GM18505 (cell line): ENCODE data around the gene GDPD2.

Experiments
- ATAC-seq: cut with Tn5 transposase; IDR thresholded peaks from one replicate; pipeline ENCODE4 v1.9.1; 2021; ENCODE audit not compliant: unreplicated experiment
- POLR2A ChIP-seq: IDR thresholded peaks from 4 replicates; pipeline ENCODE4 v1.6.1; 2011; ENCODE audit warnings: borderline replicate concordance; ENCODE audit not compliant: insufficient read depth, insufficient read length; ENCODE audit errors: extremely low read depth

Gene GDPD2

DNA sequence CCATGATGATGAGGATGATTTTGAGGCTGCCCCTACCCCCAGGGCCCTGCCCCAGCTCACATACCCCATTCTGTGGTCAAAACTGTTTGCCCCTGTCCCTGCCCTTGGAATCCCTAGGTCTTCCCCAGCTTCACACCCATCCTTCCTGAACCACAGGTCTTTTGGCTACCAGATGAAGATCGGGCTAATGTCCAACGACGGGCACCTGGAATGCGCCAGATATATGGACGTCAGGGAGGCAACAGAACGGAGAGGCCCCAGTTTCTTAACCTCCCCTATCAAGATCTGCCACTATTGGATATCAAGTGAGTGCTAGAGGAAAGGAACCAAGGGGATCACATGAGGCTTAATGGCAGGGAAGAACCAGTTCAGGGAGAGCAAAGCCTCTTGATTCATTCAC is 6.6 kb downstream of the GDPD2 start:
- ATAC-seq: no peak
- no peak for TF ChIP-seq POLR2A

DNA sequence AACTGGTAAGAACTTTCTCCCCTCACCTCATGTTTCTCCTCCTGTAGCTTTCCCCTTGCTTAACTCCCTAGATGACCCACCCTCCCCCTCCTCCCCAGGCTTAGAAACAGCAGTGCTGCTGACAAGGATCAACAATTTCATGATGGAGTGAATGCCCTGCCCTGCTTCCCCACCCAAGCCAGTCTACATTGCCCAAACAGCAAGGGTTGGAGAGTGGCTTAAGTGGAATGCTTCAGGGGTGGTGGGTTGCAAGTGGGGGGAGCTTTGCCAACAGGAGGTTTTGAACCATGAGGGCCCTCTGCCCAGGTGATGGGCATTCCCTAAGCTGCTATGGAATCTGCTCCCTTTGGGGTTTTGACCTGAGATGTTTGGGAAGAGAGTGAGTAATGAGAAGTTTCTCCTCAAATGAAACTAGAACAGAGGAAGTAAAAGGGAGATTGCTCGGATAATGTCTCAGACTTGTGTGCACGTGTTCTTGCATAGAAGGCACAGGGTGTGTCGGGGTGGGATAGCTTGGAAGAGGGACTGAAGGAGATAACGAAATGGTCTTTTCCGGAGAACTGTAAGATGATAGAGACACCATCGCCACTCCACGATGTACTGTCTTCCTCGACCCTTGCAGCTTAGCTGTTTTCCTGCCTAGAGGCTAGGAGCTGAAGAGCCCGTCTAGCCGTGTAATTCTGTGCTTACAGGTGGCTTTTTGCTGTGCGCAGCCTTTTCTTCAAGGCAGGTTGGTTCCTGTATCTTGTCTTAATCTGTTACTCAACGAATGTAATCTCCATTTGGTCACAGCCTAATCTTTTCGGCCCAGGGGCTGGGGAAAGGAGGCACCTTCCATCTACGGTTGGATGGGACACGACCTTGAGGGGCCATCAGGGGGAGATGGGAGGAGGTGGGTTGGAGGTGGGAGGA is 10.1 kb downstream of the GDPD2 start:
- no peak for ATAC-seq
- TF ChIP-seq POLR2A: no peak

DNA sequence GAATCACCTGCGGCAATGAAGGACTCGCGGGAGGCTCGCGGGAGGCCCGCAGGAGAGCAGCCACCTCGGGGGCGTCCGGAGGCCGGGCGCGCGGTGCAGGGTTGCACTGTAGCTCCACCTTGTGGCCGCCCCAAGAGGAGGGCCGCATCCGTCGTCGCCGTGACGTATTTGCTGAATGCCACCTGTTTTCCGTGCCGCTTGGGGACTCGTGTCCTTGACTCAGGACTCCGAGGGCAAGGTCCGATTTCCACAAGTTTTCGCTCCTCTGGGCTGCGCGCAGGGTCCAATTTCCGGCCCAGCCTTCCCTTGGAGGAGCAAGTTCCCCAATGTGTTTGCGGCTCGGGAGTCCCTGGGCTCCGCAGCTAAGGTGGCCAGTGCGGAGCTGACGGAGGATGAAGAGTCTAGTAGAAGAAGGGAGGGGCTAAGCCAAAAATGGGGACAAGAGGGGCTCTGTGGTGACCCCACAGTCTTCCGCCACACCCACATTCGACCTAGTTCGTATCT is 10.8 kb downstream of the GDPD2 start:
- peak; percentile 35 for TF ChIP-seq POLR2A
- ATAC-seq: peak; percentile 61

DNA sequence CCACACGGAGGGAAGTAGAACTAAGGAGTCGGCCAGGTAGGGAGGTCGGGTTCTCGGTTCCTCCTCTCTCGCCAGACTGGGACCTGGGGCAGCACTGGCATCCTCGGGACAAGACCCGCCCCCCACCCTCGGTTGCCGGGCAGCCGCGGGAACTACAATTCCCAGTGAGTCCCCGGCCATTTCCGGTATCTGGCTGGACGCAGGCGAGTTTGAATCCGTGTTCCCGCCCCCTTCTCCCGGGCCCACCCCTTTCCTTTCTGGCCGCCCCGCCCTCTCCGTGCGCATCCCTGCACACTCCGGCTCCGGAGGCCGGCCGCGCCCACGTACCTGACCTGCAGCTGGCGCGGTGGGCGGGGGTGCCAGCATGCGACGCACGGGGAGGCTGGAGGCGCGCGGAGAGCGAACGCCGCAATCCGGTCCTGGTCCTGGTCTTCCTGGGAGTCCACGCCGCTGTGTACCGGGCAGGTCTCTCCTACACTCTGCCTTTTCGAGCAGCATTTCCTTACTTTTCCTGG is 11.3 kb downstream of the GDPD2 start:
- peak; percentile 65 for ATAC-seq
- no peak for TF ChIP-seq POLR2A

DNA sequence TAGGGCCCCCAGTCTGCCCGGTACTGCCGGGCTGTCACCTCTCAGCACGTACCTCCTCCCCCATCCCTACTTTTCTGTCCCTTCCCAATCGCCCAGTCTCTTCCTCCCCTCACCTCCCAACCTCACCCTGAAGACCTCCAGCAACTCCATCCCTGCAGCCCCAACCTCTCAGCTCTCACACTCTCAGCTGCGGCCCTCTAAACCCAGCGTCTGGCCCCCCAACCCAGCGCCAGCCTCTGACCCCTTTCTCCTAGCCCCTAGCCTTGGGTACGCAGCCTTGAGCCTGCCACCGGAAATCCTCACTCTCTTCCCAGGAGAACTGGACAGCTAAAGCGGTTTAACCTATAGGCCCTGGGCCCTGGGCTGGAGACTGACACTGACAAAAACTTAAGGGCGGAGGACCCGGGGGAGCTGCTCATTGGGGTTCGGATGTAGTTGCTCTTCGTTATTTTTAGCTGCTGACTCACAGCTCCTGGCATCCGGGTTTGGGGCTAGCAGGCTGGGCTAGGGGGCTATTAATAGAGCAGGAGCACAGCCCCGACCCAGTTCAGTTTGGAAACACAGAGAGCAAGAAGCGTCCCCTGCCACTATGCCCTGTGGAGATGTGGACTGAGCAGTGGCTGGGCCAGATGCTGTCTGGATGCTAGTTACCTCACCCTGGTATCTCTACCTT is 11.9 kb downstream of the GDPD2 start:
- TF ChIP-seq POLR2A: no peak
- ATAC-seq: no peak

DNA sequence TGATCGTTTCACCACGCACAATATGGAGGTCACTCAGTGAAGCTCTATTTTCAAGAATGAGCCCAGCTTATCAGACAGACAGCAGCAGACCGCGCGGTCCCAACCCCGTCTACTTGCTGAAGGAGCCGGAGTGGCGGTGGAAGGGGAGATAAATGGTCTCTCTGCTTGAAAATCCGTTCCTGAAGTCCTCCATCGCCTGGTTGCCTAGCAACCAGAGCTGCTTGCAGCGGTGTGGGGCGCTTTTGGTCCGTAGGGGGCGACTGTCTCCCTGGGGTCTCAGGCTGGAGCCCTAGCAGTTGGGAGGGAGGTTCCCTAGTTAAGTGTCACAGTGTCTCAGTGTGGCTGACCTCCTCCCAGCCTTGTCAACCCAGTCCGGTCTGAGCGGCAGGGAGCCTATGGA is 13.2 kb downstream of the GDPD2 start:
- no peak for TF ChIP-seq POLR2A
- no peak for ATAC-seq

DNA sequence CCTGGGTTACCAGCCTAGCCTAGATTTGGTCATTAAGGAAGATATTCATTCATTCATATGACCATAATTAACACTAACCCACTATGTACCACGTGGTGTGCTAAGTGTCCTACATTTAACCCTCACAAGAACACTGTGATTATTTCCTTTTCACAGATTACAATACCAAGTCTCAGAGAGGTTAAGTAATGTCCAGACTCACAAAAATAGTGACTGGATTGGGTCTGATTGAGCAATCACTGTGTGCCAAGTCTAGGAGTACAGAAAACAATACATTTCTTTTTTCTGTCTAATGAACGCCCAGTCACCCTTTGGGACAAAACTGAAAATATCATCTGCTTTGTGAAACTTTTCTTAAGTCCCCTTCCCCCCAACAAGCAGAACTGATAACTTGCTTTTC is 13.9 kb downstream of the GDPD2 start:
- no peak for TF ChIP-seq POLR2A
- ATAC-seq: no peak

DNA sequence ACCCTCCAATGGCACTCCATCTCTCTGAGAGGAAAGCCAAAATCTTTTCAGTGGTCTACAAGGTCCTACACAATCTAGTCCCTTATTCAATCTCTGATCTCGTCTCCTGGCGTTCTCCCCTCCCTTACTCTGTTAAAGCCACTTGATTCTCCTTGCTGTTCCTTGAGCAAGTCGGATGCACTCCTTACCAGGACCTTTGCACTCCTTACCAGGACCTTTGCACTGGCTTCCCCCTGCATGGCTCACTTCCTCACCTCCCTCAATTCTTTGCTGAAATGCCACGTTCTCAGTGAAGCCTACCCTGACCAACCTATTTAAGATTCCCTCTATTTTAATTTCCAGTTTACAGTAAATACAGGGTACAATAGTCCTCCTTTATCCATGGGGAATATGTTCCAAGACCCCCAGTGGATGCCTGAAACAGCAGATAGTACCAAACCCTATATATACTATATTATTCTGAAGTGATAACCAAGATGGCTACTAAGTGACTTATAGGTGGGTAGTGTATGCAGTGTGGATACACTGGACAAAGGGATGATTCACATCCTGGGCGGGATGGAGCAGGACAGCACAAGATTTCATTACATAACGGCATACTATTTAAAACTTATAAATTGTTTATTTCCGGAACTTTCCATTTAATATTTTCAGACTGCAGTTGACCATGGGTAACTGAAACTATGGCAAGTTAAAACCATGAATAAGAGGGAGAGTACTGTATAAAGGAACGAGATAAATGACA is 15.0 kb downstream of the GDPD2 start:
- ATAC-seq: no peak
- TF ChIP-seq POLR2A: no peak

DNA sequence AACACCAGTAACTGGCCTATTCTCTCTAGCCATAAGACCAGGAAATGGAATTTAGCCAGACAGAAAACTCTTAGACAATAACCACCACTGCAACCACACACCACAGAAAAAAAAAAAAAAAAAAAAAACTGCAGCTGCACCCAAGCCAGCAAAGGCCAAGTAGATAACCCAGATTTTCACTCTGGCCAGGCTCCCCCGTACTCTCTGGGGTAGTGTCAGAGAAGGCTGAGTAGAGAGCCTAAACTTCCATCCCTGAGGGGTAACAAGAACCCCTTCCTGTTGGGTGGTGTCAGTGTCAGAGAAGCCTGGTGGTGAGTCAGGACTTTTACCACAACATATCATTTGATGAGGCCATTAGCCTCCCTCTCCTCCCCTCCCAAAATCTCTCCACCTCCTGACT is 15.9 kb downstream of the GDPD2 start:
- no peak for ATAC-seq
- TF ChIP-seq POLR2A: no peak

DNA sequence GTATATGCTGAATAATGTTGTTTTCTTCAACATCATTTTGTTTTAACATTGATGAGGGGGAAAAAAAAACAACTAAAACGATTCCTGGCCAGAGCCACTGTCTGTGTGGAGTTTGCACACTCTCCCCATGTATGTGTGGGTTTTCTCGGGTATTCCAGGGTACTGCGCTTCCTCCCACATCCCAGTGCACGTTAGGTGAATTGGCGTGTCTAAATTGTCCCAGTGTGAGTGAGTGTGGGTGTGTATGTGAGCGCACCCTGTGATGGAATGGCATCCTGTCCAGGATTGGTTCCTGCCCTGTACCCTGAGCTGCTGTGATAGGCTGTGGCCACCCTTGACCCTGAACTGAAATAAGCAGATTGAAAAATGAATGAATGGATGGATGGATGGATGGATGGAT is 19.1 kb downstream of the GDPD2 start:
- no peak for TF ChIP-seq POLR2A
- ATAC-seq: no peak

DNA sequence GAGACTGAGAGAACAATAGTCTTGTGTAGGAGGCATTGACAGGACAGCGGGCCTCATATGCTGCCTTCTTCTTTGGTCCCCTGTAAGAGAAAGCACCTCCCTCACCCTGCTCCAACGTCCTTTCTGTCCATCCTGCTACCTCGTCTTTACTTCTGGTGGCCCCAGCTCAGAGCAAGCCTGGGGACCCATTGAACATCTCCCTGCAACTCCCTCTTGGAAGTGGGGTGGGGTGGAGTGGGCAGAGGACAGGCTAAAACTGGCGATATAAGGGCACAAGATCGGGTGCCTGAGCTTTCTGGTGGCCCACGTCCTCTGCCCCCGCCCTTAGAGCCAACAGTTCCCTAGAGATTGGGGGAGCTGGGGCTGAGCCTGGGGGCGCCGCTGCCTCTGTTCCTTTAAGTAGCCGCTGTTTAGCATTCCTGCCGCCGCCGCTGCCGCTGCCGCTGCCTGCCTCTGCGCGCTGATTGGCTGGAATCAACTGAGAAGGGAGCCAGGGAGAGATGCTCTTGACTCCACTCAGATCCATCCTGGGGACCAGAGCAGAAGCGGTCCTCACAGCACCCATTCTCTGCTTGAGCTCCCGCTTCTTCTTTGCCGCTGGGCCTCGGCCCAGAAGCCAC is 21.3 kb downstream of the GDPD2 start, which contains the start of gene DLG3:
Gene DLG3, plus strand, starts transcription at position 510 of the 620 bp plus-strand sequence. CDS start 367 bp downstream, outside the sequence.
- ATAC-seq: no peak
- TF ChIP-seq POLR2A: no peak

DNA sequence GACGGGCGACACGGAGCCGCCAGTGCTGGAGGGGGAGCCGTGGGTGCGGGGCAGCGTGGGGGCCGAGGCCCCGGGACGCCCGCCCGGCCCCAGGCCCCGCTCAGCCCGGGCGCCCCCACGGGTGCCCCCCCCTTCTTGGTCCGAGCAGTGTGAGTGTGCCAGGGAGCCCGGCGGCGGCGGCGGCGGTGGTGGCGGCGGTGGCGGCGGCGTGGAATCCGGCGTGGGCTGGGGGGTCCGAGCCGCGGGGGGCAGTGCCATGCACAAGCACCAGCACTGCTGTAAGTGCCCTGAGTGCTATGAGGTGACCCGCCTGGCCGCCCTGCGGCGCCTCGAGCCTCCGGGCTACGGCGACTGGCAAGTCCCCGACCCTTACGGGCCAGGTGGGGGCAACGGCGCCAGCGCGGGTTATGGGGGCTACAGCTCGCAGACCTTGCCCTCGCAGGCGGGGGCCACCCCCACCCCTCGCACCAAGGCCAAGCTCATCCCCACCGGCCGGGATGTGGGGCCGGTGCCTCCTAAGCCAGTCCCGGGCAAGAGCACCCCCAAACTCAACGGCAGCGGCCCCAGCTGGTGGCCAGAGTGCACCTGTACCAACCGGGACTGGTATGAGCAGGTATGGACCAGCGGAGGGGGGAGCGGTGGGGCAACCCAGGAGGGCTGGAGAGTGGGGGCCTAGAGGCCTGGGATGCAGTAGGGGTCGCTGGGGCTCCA is 22.0 kb downstream of the GDPD2 start:
- ATAC-seq: no peak
- no peak for TF ChIP-seq POLR2A
